ENCODE measurements around the gene GABARAPL2. TPM values are rescaled to one million over a fixed set of nuclear protein-coding genes. Genes with fewer than 3 reads are reported as not detected.

Gene GABARAPL2
- total and polyA plus RNA-seq, 3 experiments from 2014 or later = 61.7 to 331 (median 66.2) TPM

DNA sequence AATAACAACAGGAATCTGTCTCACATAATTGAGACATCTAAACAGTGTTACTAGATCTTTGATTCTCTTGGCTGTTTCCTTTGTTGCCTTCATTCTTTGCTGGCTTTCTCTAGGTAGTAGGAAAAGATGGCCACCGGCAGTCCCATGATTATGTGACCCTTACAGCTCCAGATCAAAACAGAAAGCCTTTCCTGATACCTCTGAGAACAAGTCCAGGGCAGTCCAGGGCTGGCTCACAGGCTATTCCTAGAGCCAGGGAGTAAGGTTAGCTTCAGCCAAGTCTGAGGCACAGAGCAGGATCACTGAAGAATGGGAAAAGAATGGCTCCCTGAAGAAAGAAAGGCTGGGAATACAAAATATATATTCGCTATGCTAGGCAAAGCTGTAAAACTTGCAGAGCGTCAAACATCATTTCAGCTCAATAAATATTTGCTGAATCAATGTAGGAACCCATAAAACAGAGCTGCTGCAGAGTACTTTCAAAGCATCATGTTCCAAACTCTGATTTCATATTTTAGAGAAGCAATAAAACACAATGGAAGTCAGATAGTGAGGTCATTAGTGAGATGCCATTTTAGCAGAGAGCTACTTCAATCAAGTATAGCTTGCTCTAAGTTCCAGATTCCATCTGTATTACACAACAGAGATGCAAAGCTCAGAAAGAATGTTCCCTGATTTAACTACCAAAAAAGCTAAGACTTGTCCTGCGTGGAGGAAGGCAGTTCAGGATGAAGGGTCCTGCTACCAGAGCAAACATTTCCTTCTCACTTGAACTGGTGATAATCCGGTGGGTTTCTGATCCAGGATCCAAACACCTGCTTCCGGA is 33.5 kb downstream of the GABARAPL2 start:
- no peaks in the 10 kb centered on the region for H3K27me3 Mint-ChIP-seq

DNA sequence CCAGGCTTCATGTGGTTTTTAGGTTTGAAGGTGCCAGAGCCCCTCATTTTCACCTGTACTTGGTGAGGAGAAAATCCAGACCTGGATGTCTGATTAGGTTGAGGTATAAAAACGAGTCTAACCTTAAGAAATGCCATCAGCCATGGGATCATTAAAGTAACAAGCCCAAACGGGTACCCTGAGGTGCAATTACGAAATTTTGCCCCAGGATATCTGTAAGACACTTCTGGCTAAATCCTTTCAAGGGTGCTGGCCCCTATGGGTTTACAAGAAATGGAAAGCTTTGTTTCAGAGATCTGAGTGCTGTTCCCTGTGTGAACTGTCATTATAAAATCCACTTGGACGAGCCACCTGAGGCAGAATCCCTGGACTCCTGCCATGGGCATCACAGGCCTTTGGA is 37.1 kb downstream of the GABARAPL2 start:
- H3K27me3 ChIP-seq (ENCODE audit: insufficient read depth, low read length, poor library complexity, severe bottlenecking) = no peaks in the 10 kb centered on the region
- Mint-ChIP-seq H3K9me3 (peaks cover 0 to 9% (median 6%) of the 10 kb centered on the region in 5 donors), H3K4me1 (peaks cover 5 to 14% (median 13%) of the 10 kb centered on the region in 3 donors), H3K27me3 (no peaks in the 10 kb centered on the region), H3K36me3 (peaks cover 36 to 81% (median 36%) of the 10 kb centered on the region in 3 donors), H3K27ac (peak overlapping the region in 2 of 8 donors; percentile 41 to 66), H3K4me3 (peak overlapping the region in 1 of 7 donors; percentile 59)
- CTCF ChIA-PET = interaction anchor here (1.1 kb wide), 1 partner anchor 33 kb away, joined by 3 read pairs; no protein-coding TSS in a partner anchor
- no peak for DNase-seq
- no peak overlapping the region for H3K27ac ChIP-seq (ENCODE audit: low read depth, low read length)
- no peaks in the 10 kb centered on the region for H3K4me1 ChIP-seq (ENCODE audit: insufficient read depth, low read length)
- POLR2A ChIA-PET = interaction anchor here (0.7 kb wide), 1 partner anchor 12 kb away, joined by 3 read pairs; no protein-coding TSS in a partner anchor
- no peak overlapping the region for H3K4me3 ChIP-seq (ENCODE audit: low read length)
- no peaks in the 10 kb centered on the region for H3K9me3 ChIP-seq (ENCODE audit: low read length)
- H3K36me3 ChIP-seq (ENCODE audit: insufficient read depth, low read length) = peaks cover 57% of the 10 kb centered on the region

More for the DNA sequence above, 33.5 kb downstream of the GABARAPL2 start:
- no peaks in the 10 kb centered on the region for H3K4me1 ChIP-seq (ENCODE audit: insufficient read depth, low read length)
- Mint-ChIP-seq H3K9me3 (peaks cover 0 to 9% (median 6%) of the 10 kb centered on the region in 5 donors), H3K36me3 (peaks cover 40 to 76% (median 42%) of the 10 kb centered on the region in 3 donors), H3K27ac (peak overlapping the region in 2 of 8 donors; percentile 23 to 71), H3K4me3 (no peak overlapping the region), H3K4me1 (peaks cover 3 to 12% (median 6%) of the 10 kb centered on the region in 3 donors)
- ChIA-PET POLR2A (no interaction called here), CTCF (interaction anchor here (1.4 to 1.5 kb wide), 2 partner anchors 12 to 22 kb away, joined by 3 to 5 read pairs; no protein-coding TSS in a partner anchor)
- H3K36me3 ChIP-seq (ENCODE audit: insufficient read depth, low read length) = peaks cover 36% of the 10 kb centered on the region
- H3K4me3 ChIP-seq (ENCODE audit: low read length) = no peak overlapping the region
- DNase-seq = no peak
- no peaks in the 10 kb centered on the region for H3K9me3 ChIP-seq (ENCODE audit: low read length)
- no peaks in the 10 kb centered on the region for H3K27me3 ChIP-seq (ENCODE audit: insufficient read depth, low read length, poor library complexity, severe bottlenecking)
- no peak overlapping the region for H3K27ac ChIP-seq (ENCODE audit: low read depth, low read length)

- peaks cover 9 to 34% (median 28%) of the 10 kb centered on the region in 3 donors for H3K4me1 Mint-ChIP-seq
- H3K9me3 Mint-ChIP-seq = peaks cover 0 to 9% (median 6%) of the 10 kb centered on the region in 5 donors
- Histone ChIP-seq H3K27ac (ENCODE audit: low read depth, low read length) (no peak overlapping the region), H3K27me3 (ENCODE audit: insufficient read depth, low read length, poor library complexity, severe bottlenecking) (no peaks in the 10 kb centered on the region), H3K36me3 (ENCODE audit: insufficient read depth, low read length) (peaks cover 66% of the 10 kb centered on the region), H3K4me3 (ENCODE audit: low read length) (no peak overlapping the region), H3K9me3 (ENCODE audit: low read length) (no peaks in the 10 kb centered on the region), H3K4me1 (ENCODE audit: insufficient read depth, low read length) (no peaks in the 10 kb centered on the region)
- no peaks in the 10 kb centered on the region for H3K27me3 Mint-ChIP-seq
- CTCF ChIA-PET = interaction anchor here (1.0 to 1.1 kb wide), 2 partner anchors 9 to 13 kb away, joined by 3 read pairs; no protein-coding TSS in a partner anchor
- POLR2A ChIA-PET = interaction anchor here (0.6 kb wide), 1 partner anchor 35 kb away, joined by 4 read pairs; no protein-coding TSS in a partner anchor
- H3K27ac Mint-ChIP-seq = peak overlapping the region in 3 of 8 donors; percentile 12 to 79 (median 74)
- DNase-seq = no peak
- H3K36me3 Mint-ChIP-seq = peaks cover 28 to 86% (median 29%) of the 10 kb centered on the region in 3 donors
- H3K4me3 Mint-ChIP-seq = no peak overlapping the region
Measured at GRCh38 chr16:75606507-75606906, 40.3 kb downstream of the GABARAPL2 start.

DNA sequence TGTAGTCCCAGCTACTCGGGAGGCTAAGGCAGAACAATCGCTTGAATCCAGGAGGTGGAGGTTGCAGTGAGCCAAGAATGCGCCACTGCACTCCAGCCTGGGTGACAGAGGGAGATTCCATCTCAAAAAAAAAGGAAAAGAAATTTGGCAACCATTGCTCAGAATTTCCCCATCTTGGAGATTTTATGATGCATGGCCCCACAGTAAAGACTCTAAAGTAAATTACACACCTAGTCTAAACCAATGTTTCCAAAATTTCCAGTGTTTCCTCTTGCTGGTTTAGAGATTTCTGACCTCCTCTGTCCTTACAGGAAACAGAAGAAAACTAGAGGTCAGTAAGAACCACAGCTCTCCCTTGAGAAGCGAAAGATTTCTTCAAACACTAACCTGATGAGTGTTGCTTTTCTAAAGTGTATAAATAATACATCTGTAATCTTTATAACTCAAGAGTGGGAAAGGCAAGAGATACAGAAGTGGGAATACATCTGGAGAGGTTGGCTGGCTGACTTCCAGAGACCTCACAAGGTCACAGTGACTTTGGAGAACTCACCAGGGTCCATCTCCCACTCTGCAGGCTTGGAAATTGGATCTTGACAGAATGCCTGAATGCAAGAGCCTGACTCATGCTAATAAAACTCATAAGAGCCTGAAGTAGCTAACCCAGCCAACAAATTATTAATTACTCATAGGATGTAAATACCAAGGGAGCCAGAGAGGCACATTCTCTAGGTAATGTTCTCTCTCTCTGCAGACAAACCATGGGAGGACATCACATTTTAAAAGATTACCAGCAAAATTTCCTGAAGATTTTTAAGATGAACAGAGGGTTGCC is 48.1 kb downstream of the GABARAPL2 start:
- Mint-ChIP-seq H3K27ac (peak overlapping the region; percentile 23 to 97 (median 72)), H3K36me3 (peaks cover 18 to 81% (median 21%) of the 10 kb centered on the region in 3 donors), H3K9me3 (no peaks in the 10 kb centered on the region), H3K4me1 (peaks cover 45 to 75% (median 61%) of the 10 kb centered on the region in 3 donors), H3K27me3 (peaks cover 0 to 2% of the 10 kb centered on the region in 2 donors), H3K4me3 (peak overlapping the region in 4 of 7 donors; percentile 11 to 36 (median 14))
- CTCF ChIA-PET = interaction anchor here (1.6 to 2.6 kb wide), 3 partner anchors 19 to 97 kb away, joined by 4 to 10 read pairs (median 9); no protein-coding TSS in a partner anchor
- peaks cover 53% of the 10 kb centered on the region for H3K36me3 ChIP-seq (ENCODE audit: insufficient read depth, low read length)
- no peaks in the 10 kb centered on the region for H3K9me3 ChIP-seq (ENCODE audit: low read length)
- no peaks in the 10 kb centered on the region for H3K27me3 ChIP-seq (ENCODE audit: insufficient read depth, low read length, poor library complexity, severe bottlenecking)
- POLR2A ChIA-PET = interaction anchor here (4.5 kb wide), 1 partner anchor 34 kb away, joined by 35 read pairs; the partner anchor contains the start of genes KARS1 and TERF2IP
- peak overlapping the region; percentile 6 for H3K27ac ChIP-seq (ENCODE audit: low read depth, low read length)
- no peak for DNase-seq
- no peak overlapping the region for H3K4me3 ChIP-seq (ENCODE audit: low read length)
- H3K4me1 ChIP-seq (ENCODE audit: insufficient read depth, low read length) = peaks cover 45% of the 10 kb centered on the region

- H3K27ac ChIP-seq (ENCODE audit: low read depth, low read length) = peak overlapping the region; percentile 52
Measured at GRCh38 chr16:75615619-75616018, 49.4 kb downstream of the GABARAPL2 start.

GRCh38 chr16:75616521-75617010 is 50.4 kb downstream of the GABARAPL2 start:
- Histone ChIP-seq H3K4me3 (ENCODE audit: low read length) (no peak overlapping the region), H3K27me3 (ENCODE audit: insufficient read depth, low read length, poor library complexity, severe bottlenecking) (no peaks in the 10 kb centered on the region), H3K27ac (ENCODE audit: low read depth, low read length) (peak overlapping the region; percentile 52), H3K4me1 (ENCODE audit: insufficient read depth, low read length) (peaks cover 68% of the 10 kb centered on the region), H3K9me3 (ENCODE audit: low read length) (no peaks in the 10 kb centered on the region), H3K36me3 (ENCODE audit: insufficient read depth, low read length) (peaks cover 47% of the 10 kb centered on the region)
- CTCF ChIA-PET = interaction anchor here (1.5 to 2.1 kb wide), 4 partner anchors 31 to 99 kb away, joined by 5 to 11 read pairs (median 8); partner anchors contain the start of genes GABARAPL2, KARS1 and TERF2IP
- POLR2A ChIA-PET = interaction anchor here (1.0 to 4.5 kb wide), 4 partner anchors 32 to 100 kb away, joined by 3 to 35 read pairs (median 4); partner anchors contain the start of genes GABARAPL2, KARS1 and TERF2IP
- Mint-ChIP-seq H3K27me3 (peaks cover 0 to 2% of the 10 kb centered on the region in 2 donors), H3K9me3 (peaks cover 0 to 3% (median 0%) of the 10 kb centered on the region in 5 donors), H3K4me1 (peaks cover 62 to 86% (median 77%) of the 10 kb centered on the region in 3 donors), H3K27ac (peak overlapping the region; percentile 81 to 100 (median 97)), H3K4me3 (peak overlapping the region; percentile 65 to 89 (median 75)), H3K36me3 (peaks cover 23 to 74% (median 27%) of the 10 kb centered on the region in 3 donors)
- DNase-seq = peak in 1 of 5 donors; percentile 64

More at GRCh38 chr16:75615619-75616018, 49.4 kb downstream of the GABARAPL2 start:
- DNase-seq = no peak
- Histone ChIP-seq H3K36me3 (ENCODE audit: insufficient read depth, low read length) (peaks cover 50% of the 10 kb centered on the region), H3K27me3 (ENCODE audit: insufficient read depth, low read length, poor library complexity, severe bottlenecking) (no peaks in the 10 kb centered on the region), H3K4me3 (ENCODE audit: low read length) (no peak overlapping the region), H3K4me1 (ENCODE audit: insufficient read depth, low read length) (peaks cover 59% of the 10 kb centered on the region), H3K9me3 (ENCODE audit: low read length) (no peaks in the 10 kb centered on the region)
- Mint-ChIP-seq H3K4me1 (peaks cover 52 to 76% (median 68%) of the 10 kb centered on the region in 3 donors), H3K36me3 (peaks cover 23 to 79% (median 27%) of the 10 kb centered on the region in 3 donors), H3K4me3 (peak overlapping the region; percentile 65 to 89 (median 75)), H3K27me3 (peaks cover 0 to 2% of the 10 kb centered on the region in 2 donors), H3K9me3 (peaks cover 0 to 3% (median 0%) of the 10 kb centered on the region in 5 donors), H3K27ac (peak overlapping the region; percentile 81 to 100 (median 97))
- CTCF ChIA-PET = interaction anchor here (0.7 to 2.1 kb wide), 7 partner anchors 9 to 98 kb away, joined by 3 to 11 read pairs (median 4); partner anchors contain the start of genes GABARAPL2, KARS1 and TERF2IP
- POLR2A ChIA-PET = interaction anchor here (0.6 to 4.5 kb wide), 8 partner anchors 11 to 153 kb away, joined by 3 to 35 read pairs (median 4); partner anchors contain the start of genes GABARAPL2, KARS1 and TERF2IP

Data from CD8-positive, alpha-beta memory T cell (primary cell).